DND-41 (cell line): ENCODE results near the gene IQCK.

Experiments used
- ATAC-seq: fragments of 200-7000 bp; cut with Tn5 transposase; 3 replicates; pipeline ENCODE4 v1.9.1; 2021; ENCODE audit warnings: low read depth; ENCODE audit not compliant: insufficient read depth
- DNase-seq: peaks from one replicate; pipeline ENCODE4 v3.0.0-alpha.2; 2020
- H2AFZ ChIP-seq: 2 replicates; pipeline ENCODE4 v1.6.0; 2012; ENCODE audit warnings: low read depth, low read length
- H3K27ac ChIP-seq: 2 replicates; pipeline ENCODE4 v1.5.1; 2012; ENCODE audit warnings: low read length, inconsistent platforms
- H3K27me3 ChIP-seq: fragments of 200-600 bp; sonication (generic); 2 replicates; pipeline ENCODE4 v1.6.0; 2012; ENCODE audit warnings: low read length, mild to moderate bottlenecking, inconsistent platforms; ENCODE audit not compliant: insufficient read depth, poor library complexity
- H3K36me3 ChIP-seq: 2 replicates; pipeline ENCODE4 v1.5.1; 2012; ENCODE audit warnings: low read length, inconsistent platforms; ENCODE audit not compliant: insufficient read depth
- H3K4me1 ChIP-seq: 2 replicates; pipeline ENCODE4 v1.5.1; 2012; ENCODE audit warnings: mild to moderate bottlenecking, low read length; ENCODE audit not compliant: insufficient read depth
- H3K4me2 ChIP-seq: 2 replicates; pipeline ENCODE4 v1.6.0; 2012; ENCODE audit warnings: mild to moderate bottlenecking, moderate library complexity, low read length, inconsistent platforms; ENCODE audit not compliant: insufficient read depth
- H3K4me3 ChIP-seq, 2 experiments: fragments of 200-600 bp in 1 of 2; shearing (Covaris generic) in 1 of 2; 2 replicates each; pipeline ENCODE4 v1.5.1; 2012 to 2016; ENCODE audit warnings: inconsistent platforms in 2 of 2, low read length in 2 of 2, mild to moderate bottlenecking in 2 of 2, low read depth in 1 of 2, moderate library complexity in 1 of 2
- H3K79me2 ChIP-seq: 2 replicates; pipeline ENCODE4 v1.6.0; 2012; ENCODE audit warnings: low read length, inconsistent platforms; ENCODE audit not compliant: insufficient read depth
- H3K9ac ChIP-seq: 2 replicates; pipeline ENCODE4 v1.6.0; 2012; ENCODE audit warnings: low read depth, mild to moderate bottlenecking, inconsistent platforms, low read length, moderate library complexity
- H3K9me3 ChIP-seq: 2 replicates; pipeline ENCODE4 v1.5.1; 2012; ENCODE audit warnings: low read length, moderate library complexity, mild to moderate bottlenecking, inconsistent platforms; ENCODE audit not compliant: insufficient read depth, severe bottlenecking
- H4K20me1 ChIP-seq: 2 replicates; pipeline ENCODE4 v1.6.0; 2012; ENCODE audit warnings: low read length; ENCODE audit not compliant: insufficient read depth
- EZH2 ChIP-seq: IDR thresholded peaks from 3 replicates; pipeline ENCODE4 v1.6.1; 2012; ENCODE audit warnings: borderline replicate concordance, low read depth, mild to moderate bottlenecking, moderate library complexity, low read length, inconsistent platforms; ENCODE audit not compliant: severe bottlenecking
- TF ChIP-seq, protein P1 (sequence below): IDR thresholded peaks from 2 replicates; pipeline ENCODE4 v1.5.1; 2012; ENCODE audit warnings: borderline replicate concordance, low read length, moderate library complexity, mild to moderate bottlenecking; ENCODE audit not compliant: poor library complexity, severe bottlenecking; ENCODE audit errors: extremely low read depth

Gene IQCK

DNA sequence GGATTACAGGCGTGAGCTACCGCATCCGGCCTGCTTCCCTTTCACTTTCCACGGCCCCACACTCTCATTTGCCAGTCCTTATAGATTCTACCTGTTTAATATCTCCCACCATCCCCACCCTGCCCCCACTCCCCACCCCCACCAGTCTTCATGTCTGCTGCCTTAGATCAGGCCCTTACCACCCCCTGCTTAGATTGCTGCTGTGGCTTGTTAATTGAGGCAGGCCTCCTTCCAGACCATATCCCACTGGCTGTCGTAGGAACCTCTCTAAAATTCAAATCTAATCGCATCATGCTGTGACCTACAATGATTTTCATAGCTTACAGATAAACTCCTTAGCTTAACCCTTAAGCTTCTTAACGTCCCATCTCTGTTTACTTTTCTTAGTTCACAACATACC is 4.9 kb downstream of the IQCK start:
- no peaks in the 10 kb centered on the region for H3K9me3 ChIP-seq
- no peak overlapping the region for H3K27ac ChIP-seq
- H4K20me1 ChIP-seq = no peaks in the 10 kb centered on the region
- no peak overlapping the region for H3K4me2 ChIP-seq
- ATAC-seq (no peak), DNase-seq (no peak)
- no peak overlapping the region for H2AFZ ChIP-seq
- TF ChIP-seq EZH2 = no peak
- no peak overlapping the region for H3K9ac ChIP-seq
- H3K4me1 ChIP-seq = peaks cover 14% of the 10 kb centered on the region
- H3K79me2 ChIP-seq = peaks cover under 1% of the 10 kb centered on the region
- no peaks in the 10 kb centered on the region for H3K27me3 ChIP-seq
- no peaks in the 10 kb centered on the region; the same call in 1 of the 2 replicates for H3K36me3 ChIP-seq
- no peak overlapping the region for H3K4me3 ChIP-seq

DNA sequence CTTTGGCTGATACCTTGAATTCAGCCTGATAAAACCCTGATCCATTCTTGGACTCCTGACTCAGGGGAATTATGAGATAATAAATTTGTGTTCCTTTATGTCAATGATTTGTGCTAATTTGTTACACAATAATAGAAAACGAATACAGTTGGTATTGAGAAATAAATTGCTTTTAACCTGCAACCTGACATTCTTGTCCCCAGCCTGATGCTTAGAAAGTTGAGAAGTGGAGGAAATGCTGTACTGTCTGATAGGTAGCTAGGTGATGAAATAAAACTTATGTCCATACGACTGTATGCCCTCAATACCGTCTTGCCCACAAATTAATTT is 10.5 kb downstream of the IQCK start:
- no peak for TF ChIP-seq EZH2
- TF ChIP-seq, protein P1, sequence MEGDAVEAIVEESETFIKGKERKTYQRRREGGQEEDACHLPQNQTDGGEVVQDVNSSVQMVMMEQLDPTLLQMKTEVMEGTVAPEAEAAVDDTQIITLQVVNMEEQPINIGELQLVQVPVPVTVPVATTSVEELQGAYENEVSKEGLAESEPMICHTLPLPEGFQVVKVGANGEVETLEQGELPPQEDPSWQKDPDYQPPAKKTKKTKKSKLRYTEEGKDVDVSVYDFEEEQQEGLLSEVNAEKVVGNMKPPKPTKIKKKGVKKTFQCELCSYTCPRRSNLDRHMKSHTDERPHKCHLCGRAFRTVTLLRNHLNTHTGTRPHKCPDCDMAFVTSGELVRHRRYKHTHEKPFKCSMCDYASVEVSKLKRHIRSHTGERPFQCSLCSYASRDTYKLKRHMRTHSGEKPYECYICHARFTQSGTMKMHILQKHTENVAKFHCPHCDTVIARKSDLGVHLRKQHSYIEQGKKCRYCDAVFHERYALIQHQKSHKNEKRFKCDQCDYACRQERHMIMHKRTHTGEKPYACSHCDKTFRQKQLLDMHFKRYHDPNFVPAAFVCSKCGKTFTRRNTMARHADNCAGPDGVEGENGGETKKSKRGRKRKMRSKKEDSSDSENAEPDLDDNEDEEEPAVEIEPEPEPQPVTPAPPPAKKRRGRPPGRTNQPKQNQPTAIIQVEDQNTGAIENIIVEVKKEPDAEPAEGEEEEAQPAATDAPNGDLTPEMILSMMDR = no peak
- H2AFZ ChIP-seq = no peak overlapping the region

DNA sequence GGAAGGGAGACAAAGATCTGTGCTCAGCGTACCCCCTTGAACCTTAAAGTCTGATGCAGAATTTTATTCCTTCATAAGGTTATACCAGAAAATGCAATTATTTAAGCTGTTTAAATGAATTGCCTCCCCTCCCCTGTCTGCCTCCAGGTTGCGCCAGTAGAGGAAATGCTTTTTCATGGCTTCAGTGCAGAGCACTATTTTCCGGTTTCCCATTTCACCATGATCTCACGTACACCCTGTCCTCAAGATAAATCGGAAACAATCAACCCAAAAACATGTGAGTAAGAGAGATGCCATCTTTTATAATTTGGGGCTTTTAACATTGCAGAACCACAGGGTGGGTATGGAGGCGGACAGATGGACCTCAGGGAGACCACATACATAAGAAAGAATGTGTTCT is 15.5 kb downstream of the IQCK start:
- no peaks in the 10 kb centered on the region for H4K20me1 ChIP-seq
- H3K9me3 ChIP-seq = no peaks in the 10 kb centered on the region
- no peak overlapping the region for H3K4me2 ChIP-seq
- no peak for DNase-seq
- H3K27ac ChIP-seq = no peak overlapping the region
- ATAC-seq = no peak
- H3K4me1 ChIP-seq = no peaks in the 10 kb centered on the region
- no peak overlapping the region for H3K9ac ChIP-seq
- no peaks in the 10 kb centered on the region for H3K79me2 ChIP-seq
- H3K36me3 ChIP-seq = peaks cover 3% of the 10 kb centered on the region; the same call in 1 of the 2 replicates
- TF ChIP-seq EZH2 = no peak
- TF ChIP-seq, protein P1 = no peak
- H2AFZ ChIP-seq = no peak overlapping the region
- no peak overlapping the region for H3K4me3 ChIP-seq
- H3K27me3 ChIP-seq = no peaks in the 10 kb centered on the region

More for the DNA sequence above, 10.5 kb downstream of the IQCK start:
- H3K9ac ChIP-seq = no peak overlapping the region
- H3K4me2 ChIP-seq = no peak overlapping the region
- H3K27me3 ChIP-seq = no peaks in the 10 kb centered on the region
- no peak overlapping the region for H3K4me3 ChIP-seq
- DNase-seq (no peak), ATAC-seq (no peak)
- H3K9me3 ChIP-seq = no peaks in the 10 kb centered on the region
- no peaks in the 10 kb centered on the region for H4K20me1 ChIP-seq
- H3K36me3 ChIP-seq = no peaks in the 10 kb centered on the region
- no peak overlapping the region for H3K27ac ChIP-seq
- no peaks in the 10 kb centered on the region for H3K79me2 ChIP-seq
- H3K4me1 ChIP-seq = no peaks in the 10 kb centered on the region

DNA sequence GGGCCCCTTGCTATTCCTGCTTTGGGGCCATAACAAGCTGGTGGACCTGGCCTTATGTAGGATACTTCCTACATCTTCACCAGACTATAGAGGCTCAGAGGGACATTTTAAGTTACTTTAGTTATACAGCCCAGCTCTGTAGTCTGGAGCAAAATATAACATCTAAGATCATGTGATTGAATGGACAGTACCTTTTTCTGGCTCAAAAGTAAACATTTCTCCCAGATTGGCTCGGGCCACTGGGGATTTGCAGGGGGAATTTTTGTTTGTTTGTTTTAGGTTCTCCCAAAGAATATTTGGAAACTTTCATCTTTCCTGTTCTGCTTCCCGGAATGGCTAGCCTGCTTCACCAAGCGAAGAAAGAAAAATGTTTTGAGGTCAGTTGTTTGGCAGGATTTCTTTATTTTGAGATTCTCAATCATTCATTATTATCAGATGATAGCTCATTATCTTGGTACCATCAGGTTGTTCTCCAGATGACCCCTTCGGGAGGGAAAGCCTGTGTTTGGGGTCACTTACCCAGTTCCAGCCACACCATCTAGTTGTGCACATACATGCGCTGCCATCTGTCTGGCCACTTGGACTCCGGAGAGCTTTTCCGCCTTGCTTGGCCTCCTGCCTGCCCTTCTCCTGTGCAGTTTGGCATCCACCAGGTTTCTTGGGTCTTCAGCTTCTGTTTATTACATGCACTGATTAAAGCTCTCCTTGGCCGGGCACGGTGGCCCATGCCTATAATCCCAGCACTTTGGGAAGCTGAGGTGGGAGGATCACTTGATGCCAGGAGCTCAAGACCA is 17.2 kb downstream of the IQCK start:
- Histone ChIP-seq H3K4me2 (no peak overlapping the region), H2AFZ (no peak overlapping the region), H3K9ac (no peak overlapping the region), H3K27me3 (no peaks in the 10 kb centered on the region), H3K36me3 (peaks cover 3% of the 10 kb centered on the region; the same call in 1 of the 2 replicates), H4K20me1 (no peaks in the 10 kb centered on the region), H3K4me3 (no peak overlapping the region), H3K4me1 (no peaks in the 10 kb centered on the region), H3K9me3 (no peaks in the 10 kb centered on the region), H3K27ac (no peak overlapping the region), H3K79me2 (no peaks in the 10 kb centered on the region)
- TF ChIP-seq EZH2 = no peak
- ATAC-seq = no peak
- no peak for DNase-seq
